GM20431 (cell line): ENCODE data around the gene EDC4.

Source experiments
- in situ Hi-C: fragments of 300-500 bp; cut with MseI, MboI; formaldehyde crosslinking; loops from one replicate; pipeline ENCODE4 v1.15.0; 2020; ENCODE audit warnings: low sequenced_read_pairs; ENCODE audit not compliant: unreplicated experiment

Gene EDC4

DNA sequence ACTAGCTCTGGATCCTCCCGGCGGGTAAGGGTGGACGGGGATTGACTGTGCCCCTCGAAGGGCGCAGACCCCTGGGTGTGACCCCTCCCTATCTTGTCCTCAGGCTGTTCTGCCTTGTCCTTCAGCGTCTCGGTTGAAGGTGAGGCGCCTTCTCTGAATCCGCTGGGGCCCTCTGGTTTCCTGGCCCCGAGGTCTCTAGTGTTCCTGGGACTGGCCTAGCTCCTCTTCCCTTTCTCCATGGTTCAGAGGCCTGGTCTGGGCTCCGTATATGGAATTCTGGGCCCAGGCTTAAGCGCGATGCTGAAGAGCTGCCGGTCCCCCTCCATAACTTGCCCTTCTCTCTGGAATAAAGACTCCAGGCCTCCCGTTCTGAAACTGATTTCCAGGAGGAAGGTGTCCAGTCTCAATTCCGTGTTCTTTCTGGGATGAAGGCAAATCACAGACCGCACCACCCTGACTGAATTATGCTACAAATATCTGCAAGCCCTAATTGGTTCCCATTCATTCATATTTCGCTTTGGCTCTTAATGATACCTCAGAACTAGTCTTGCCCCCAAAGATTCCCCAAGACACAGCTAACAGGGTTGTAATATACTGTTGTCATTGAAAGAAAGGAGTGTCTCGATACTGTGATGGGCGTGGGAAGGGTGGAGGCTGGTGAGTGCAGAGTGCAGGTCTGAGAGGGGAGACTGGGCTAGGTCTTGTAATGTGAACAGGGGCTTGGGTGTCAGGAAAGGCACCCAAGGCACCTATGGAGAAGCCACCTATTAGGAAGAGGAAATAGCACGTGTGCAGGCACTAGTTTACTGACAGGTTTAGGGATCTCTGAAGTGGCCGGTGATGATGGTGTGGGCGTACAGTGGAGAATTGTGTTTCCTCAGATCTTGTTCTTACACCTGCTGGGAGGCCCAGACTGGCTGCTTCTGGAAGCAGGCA lies 851 bp downstream of the EDC4 start:
- in situ Hi-C loops = no loop called here

- in situ Hi-C loops = no loop called here
These were observed 1.5 kb downstream of the EDC4 start for GRCh38 chr16:67874372-67874771.

- in situ Hi-C loops = no loop called here
These were observed 4.2 kb downstream of the EDC4 start for GRCh38 chr16:67877064-67877463.

- in situ Hi-C loops = no loop called here
These were observed 5.4 kb downstream of the EDC4 start for GRCh38 chr16:67878232-67878631.

- in situ Hi-C loops = no loop called here
These were observed 6.0 kb downstream of the EDC4 start for GRCh38 chr16:67878846-67879245.

- in situ Hi-C loops = no loop called here
These were observed 6.6 kb downstream of the EDC4 start for GRCh38 chr16:67879462-67879861.

DNA sequence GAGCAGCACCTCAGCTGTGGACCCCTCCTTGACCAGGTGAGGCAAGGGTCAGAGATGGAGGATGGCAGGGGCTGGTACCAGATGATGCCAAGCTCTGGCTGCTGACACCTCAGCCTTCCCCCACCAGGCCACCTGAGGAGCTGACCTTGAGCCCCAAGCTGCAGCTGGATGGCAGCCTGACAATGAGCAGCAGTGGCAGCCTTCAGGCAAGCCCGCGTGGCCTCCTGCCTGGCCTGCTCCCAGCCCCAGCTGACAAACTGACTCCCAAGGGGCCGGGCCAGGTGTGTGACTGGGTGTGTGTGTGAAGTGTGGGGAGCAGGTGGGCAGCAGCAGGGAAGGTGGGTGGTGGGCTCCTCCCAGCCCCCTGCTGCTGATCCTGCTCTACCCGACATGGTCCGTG lies 7.1 kb downstream of the EDC4 start:
- in situ Hi-C loops = no loop called here

DNA sequence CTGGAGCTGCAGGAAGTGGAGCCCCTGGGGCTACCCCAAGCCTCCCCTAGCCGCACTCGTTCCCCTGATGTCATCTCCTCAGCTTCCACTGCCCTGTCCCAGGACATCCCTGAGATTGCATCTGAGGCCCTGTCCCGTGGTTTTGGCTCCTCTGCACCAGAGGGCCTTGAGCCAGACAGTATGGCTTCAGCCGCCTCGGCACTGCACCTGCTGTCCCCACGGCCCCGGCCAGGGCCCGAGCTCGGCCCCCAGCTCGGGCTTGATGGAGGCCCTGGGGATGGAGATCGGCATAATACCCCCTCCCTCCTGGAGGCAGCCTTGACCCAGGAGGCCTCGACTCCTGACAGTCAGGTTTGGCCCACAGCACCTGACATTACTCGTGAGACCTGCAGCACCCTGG lies 7.7 kb downstream of the EDC4 start:
- in situ Hi-C loops = no loop called here

- in situ Hi-C loops = no loop called here
These were observed 8.8 kb downstream of the EDC4 start for GRCh38 chr16:67881621-67882161.

DNA sequence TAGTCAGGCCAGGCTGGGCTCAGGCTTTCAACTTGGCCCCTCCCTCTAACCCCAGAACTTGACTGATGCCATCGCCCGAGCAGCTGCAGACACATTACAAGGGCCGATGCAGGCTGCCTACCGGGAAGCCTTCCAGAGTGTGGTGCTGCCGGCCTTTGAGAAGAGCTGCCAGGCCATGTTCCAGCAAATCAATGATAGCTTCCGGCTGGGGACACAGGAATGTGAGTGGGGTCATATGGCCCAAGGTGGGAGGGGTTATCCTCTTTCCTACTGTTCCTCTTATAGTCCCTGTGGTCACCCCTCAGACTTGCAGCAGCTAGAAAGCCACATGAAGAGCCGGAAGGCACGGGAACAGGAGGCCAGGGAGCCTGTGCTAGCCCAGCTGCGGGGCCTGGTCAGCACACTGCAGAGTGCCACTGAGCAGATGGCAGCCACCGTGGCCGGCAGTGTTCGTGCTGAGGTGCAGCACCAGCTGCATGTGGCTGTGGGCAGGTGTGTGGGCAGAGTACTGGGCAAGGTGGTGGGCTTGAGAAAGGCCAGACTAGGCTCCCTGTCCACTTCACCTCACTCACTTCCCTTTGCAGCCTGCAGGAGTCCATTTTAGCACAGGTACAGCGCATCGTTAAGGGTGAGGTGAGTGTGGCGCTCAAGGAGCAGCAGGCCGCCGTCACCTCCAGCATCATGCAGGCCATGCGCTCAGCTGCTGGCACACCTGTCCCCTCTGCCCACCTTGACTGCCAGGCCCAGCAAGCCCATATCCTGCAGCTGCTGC lies 9.7 kb downstream of the EDC4 start:
- in situ Hi-C loops = no loop called here

GRCh38 chr16:67883146-67883871 lies 10.5 kb downstream of the EDC4 start:
- in situ Hi-C loops = no loop called here

GRCh38 chr16:67883872-67884261 lies 11.0 kb downstream of the EDC4 start:
- in situ Hi-C loops = no loop called here

DNA sequence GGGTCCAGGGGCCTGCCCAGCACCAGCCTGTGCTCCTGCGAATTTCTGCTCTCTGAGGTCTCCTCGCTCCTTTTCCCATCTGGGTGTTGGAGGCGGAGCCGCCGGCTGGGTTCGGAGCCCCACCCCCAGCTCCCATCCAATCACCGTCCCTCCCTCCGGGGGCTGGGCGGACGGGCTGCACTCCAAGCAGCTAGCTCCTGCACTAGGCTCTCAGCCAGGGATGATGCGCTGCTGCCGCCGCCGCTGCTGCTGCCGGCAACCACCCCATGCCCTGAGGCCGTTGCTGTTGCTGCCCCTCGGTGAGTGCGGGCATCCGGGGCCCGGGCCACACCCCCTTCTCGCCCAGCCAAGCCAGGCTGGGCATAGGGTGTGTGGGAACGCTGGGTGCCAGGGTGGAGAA lies 11.8 kb downstream of the EDC4 start, which contains the start of gene NRN1L:
NRN1L (plus strand) TSS at position 202 of the 400 bp plus-strand sequence; CDS start at position 221, 19 bp downstream.
- in situ Hi-C loops = no loop called here

DNA sequence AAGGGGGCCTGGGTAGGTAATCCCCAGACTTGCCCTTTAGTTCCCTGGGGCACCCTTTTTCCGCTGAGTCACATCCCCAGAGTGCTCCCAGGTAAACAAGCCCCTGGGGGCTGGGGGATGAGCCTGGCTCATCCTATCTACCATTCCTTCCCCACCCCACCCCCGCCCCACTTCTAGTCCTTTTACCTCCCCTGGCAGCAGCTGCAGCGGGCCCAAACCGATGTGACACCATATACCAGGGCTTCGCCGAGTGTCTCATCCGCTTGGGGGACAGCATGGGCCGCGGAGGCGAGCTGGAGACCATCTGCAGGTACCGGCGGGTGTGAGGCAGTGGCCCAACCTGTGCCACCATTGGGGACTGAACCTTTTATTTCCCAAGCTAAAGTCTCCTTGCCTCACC lies 12.7 kb downstream of the EDC4 start:
- in situ Hi-C loops = no loop called here

- in situ Hi-C loops = no loop called here
These were observed 13.1 kb downstream of the EDC4 start for GRCh38 chr16:67885976-67886375.

DNA sequence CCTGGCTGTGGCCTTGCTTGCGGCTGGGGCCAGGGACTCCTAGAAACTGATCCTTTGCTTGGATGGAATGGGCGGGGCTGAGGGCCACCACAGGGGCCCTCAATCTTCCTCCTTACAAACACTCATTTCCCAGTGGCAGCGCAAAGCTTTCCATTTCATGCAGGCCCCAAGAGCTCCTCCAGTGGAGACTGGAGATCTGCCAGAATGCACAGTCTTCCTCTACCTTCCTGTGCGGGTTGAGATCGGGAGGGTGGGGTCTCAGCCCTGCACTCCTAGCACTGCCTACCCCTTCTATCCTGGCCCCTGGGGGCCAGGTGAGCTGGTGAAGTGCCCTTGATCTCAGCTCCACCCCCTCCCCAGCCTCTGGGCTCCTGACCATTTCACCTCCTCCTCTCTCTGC lies 13.5 kb downstream of the EDC4 start:
- in situ Hi-C loops = no loop called here

DNA sequence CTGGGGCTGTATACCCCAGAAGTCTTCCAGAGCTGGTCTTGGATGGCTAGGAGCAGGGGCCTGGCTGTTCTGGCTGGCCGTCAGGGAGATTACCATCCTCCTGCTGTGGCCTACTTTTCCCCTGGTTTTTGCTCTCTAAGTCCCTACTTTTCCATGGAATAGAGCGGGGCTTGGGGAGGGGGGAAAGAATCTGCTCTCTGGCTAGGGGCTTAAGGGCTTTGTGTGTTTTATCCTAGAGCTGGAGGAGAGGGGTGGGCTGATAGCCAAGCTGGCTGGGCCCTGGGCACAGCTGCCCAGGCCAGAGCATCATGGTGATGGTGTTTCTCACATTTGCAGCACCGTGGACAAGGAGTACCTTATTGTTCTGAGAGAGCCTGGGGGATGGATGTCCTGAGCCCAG lies 15.5 kb downstream of the EDC4 start:
- in situ Hi-C loops = no loop called here

- in situ Hi-C loops = no loop called here
These were observed 19.5 kb downstream of the EDC4 start for GRCh38 chr16:67892375-67892774.

GRCh38 chr16:67892899-67893742 lies 20.3 kb downstream of the EDC4 start, which contains the start of gene PSKH1:
PSKH1 (plus strand) TSS chr16:67893254; CDS start chr16:67908750, 15,496 bp downstream.
- in situ Hi-C loops = no loop called here
